HG02973 (cell line): ENCODE data around the gene FLVCR1.

Experiments used
- ATAC-seq: cut with Tn5 transposase; IDR thresholded peaks from one replicate; pipeline ENCODE4 v1.9.1; 2021; ENCODE audit warnings: moderate library complexity; ENCODE audit not compliant: unreplicated experiment

Gene FLVCR1

GRCh38 chr1:212915245-212916091 lies 57.4 kb downstream of the FLVCR1 start:
- ATAC-seq, result no peak

GRCh38 chr1:212916481-212917133 lies 58.5 kb downstream of the FLVCR1 start:
- ATAC-seq, result no peak

GRCh38 chr1:212917134-212917485 lies 59.0 kb downstream of the FLVCR1 start:
- ATAC-seq, result no peak

GRCh38 chr1:212917858-212918257 lies 59.8 kb downstream of the FLVCR1 start:
- no peak for ATAC-seq

GRCh38 chr1:212918824-212919223 lies 60.7 kb downstream of the FLVCR1 start:
- no peak for ATAC-seq

GRCh38 chr1:212920246-212920645 lies 62.2 kb downstream of the FLVCR1 start:
- ATAC-seq, result no peak

GRCh38 chr1:212920896-212921295 lies 62.8 kb downstream of the FLVCR1 start:
- ATAC-seq, result no peak

GRCh38 chr1:212922016-212922415 lies 63.9 kb downstream of the FLVCR1 start:
- ATAC-seq, result no peak

- ATAC-seq, result no peak
Observed at GRCh38 chr1:212926372-212926771, 68.3 kb downstream of the FLVCR1 start.

GRCh38 chr1:212928323-212929291 lies 70.5 kb downstream of the FLVCR1 start:
- ATAC-seq, result peak; percentile 58

GRCh38 chr1:212930986-212931678 lies 73.1 kb downstream of the FLVCR1 start:
- no peak for ATAC-seq

- ATAC-seq, result no peak
Observed at GRCh38 chr1:212933815-212934471, 75.9 kb downstream of the FLVCR1 start.

GRCh38 chr1:212935387-212935981 lies 77.4 kb downstream of the FLVCR1 start:
- ATAC-seq, result no peak

- no peak for ATAC-seq
Observed at GRCh38 chr1:212937034-212937433, 79.0 kb downstream of the FLVCR1 start.

- ATAC-seq, result no peak
Observed at GRCh38 chr1:212938846-212939245, 80.8 kb downstream of the FLVCR1 start.

GRCh38 chr1:212941452-212941851 lies 83.4 kb downstream of the FLVCR1 start:
- no peak for ATAC-seq

GRCh38 chr1:212942679-212943392 lies 84.8 kb downstream of the FLVCR1 start:
- no peak for ATAC-seq

GRCh38 chr1:212943393-212943710 lies 85.3 kb downstream of the FLVCR1 start:
- no peak for ATAC-seq

GRCh38 chr1:212944229-212944901 lies 86.3 kb downstream of the FLVCR1 start:
- peak; percentile 56 for ATAC-seq
